IPS-11a (cell line): Measurements from ENCODE around the gene FSTL3.
"Not testable (repeated sequence)": the region's sequence is repeated elsewhere in the genome, so short reads cannot be mapped to it uniquely, and the experiment has no call there.

Source experiments
- H3K4me3 ChIP-seq: one replicate; pipeline ENCODE4 v1.5.1; 2013; ENCODE audit warnings: low read depth, low read length, control low read depth

FSTL3 gene

DNA sequence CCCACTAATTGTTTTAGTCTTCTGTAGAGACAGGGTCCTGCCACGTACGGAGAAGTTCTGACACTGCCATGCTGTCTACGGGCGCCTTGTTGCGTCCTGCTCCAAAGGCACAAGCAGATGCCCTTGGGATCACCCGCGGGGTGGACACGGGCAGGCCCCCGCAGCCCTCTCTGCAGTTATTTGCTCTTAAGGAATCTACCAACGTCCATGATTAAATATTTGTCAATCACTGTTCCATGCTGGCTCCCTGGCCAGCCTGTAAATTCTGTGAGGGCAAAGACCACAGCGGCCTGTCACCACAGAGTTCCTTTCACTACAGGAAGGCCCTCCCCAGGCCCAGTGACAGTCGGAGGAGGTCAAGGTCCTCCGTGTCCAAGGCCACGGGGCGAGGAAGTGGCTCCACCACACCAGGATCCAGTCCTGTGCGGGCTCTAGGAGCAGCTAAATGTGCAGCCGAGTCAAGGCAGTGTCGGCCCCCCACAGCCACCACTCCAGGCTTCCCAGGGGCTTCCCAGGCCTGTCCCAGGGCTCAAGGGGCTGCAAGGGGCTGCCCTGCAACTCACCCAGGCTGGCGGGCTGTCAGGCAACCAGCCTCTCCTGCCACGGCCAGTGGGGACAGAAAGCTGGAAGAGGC lies 15.3 kb upstream of the FSTL3 start:
- no peak overlapping the region for H3K4me3 ChIP-seq

DNA sequence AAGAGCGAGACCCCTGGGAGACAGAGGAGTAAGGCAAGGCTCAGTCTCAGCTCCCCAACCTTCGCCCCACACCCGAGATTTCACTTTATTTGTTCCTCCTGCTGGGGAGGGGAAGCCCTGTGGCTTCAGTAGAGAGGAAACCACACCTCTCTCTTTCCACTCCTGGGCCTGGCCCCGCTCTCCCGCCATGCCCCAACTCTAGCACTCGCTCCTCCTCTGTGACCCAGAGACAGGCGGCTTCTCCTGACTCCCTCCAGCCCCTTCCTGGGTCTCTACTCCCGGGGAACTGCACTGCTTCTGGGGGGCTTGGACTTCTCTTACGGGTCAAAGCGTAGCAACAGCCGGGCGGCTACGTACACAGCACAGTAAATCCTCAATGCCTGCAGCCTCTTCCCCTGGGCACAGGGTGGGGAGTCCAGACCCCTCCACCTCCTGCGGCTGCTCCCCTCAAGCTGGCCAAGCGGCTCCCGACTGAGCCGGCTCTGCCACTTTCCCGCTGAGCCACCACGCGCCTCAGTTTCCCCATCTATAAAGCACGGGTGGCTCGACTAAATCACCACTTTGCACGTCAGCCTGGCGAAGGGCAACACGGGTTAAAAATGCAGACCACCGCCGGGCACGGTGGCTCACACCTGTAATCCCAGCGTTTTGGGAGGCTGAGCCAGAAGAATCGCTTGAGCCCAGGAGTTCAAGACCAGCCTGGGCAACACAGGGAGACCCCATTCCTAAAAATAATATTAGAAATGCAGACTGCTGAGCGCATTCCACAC lies 14.6 kb upstream of the FSTL3 start:
- H3K4me3 ChIP-seq, result peak overlapping the region; percentile 83

DNA sequence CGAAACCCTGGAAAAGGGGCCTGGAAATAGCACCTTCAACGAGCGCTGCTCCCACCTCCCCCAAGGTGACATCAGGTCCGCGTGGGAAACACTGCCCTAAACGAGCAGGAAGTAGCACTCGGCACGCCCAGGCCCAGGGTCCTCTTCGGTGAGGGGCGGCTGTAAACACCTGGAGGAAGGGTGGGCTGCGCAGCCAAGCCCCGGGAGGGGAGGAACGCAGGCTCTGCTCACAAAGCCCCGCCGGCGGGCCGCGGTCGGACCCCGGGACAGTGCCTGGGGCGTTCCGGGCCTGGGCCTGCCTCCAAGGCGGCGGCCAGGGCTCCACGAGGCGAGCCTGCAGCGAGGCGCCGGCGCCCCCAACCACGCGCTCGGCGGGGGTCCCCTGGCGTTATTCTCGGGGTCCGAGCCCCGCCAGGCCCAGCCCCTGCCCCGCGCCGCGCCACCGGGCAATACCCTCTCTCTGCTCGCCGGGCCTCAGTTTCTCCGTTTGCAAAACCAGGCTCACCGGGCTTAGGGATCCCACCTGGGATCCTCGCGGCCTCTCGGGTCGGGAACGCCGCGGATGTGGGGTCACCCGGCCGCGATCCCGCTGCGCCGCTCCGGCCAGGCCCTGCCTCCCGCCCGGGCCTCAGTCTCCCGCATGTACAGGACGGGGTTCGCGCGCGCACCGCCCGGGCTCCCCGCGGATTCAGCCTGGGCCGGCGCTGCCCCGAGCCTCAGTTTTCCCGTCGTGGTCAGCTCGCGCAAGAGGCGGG lies 13.8 kb upstream of the FSTL3 start:
- H3K4me3 ChIP-seq, result peak overlapping the region; percentile 83

DNA sequence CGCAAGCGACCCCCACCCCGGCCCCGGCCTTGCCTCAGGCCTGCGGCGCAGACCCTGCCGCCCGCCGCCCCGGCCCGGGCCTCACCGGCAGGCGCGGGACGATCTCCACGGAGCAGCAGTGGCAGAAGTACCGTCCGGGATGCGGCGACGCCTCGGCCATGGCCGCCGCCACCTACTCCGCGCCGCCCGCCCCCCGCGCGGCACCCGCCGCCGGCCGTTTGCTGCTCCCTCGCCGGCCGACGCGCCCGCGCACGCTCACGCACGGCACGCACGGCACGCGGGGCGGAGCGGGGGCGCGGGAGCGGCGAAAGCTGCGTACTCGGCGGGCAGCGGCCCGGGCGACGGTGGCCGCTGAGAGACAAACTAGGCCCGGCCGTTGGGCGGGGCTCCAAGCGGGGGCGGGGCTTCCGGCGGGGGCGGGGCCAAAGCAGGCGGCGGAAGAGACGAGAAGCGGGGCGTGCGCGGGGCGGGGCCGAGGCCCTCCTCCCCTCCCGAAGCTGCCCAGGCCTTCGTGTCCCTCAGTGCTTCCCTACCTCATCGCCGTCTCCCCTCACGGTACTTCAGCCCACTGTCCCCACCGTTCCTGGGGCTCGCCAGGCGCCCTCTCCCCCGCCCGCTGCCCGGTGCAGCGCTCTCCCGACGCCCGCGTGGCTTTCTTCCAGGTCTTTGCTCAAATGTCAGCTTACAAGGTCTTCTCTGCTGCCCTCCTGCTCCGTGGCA lies 13.1 kb upstream of the FSTL3 start, which contains the start of gene RNF126:
RNF126 (minus strand) TSS at position 253 of the 720 bp plus-strand sequence; CDS start at position 160, 93 bp downstream.
- peak within 1 kb of the TSS; percentile 83 for H3K4me3 ChIP-seq

DNA sequence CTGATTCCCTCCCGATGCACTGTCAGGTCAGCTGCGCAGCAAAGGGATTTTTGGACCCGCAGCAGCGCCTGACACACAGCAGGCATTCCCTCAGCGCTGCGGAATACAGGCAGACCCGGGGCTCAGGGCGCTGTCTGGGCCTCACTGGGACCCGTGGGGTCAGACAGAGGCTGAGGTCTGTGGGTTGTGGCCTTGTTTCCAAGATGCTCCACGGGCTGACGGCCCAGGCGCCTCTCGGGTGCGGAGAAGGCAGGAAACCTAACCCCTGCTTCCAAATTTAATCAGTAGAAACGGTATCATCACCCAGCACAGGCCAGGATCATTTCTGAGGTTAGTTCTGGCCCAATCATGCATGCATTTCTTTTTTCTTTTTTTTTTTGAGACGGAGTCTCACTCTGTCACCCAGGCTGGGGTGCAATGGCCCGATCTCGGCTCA lies 12.5 kb upstream of the FSTL3 start:
- H3K4me3 ChIP-seq, result peak overlapping the region; percentile 18

DNA sequence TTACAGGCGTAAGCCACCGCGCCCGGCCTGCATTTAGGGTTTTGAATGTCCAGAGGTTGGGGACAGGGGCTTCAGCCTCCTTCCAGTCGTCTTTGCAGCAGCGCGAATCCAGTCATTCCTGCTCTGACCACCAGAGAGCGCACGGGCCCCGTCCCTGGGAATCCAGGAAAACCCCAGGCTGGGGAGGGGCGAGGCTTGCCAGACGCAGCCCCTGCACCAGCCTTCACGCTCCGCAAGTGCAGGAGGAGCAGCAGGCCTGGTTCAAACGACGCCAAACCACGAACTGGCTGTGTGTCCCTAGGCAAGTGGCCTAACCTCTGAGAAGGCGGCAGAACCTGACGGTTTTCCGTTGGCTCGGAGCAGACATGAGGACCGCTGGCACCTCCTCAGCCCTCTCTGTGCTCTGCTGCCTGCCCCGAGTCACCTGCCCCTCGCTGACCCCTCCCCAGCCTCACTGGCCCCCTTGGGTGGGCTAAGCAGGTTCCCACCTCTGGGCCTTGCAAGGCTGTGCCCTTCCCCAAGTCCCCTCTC lies 11.2 kb upstream of the FSTL3 start:
- no peak overlapping the region for H3K4me3 ChIP-seq

DNA sequence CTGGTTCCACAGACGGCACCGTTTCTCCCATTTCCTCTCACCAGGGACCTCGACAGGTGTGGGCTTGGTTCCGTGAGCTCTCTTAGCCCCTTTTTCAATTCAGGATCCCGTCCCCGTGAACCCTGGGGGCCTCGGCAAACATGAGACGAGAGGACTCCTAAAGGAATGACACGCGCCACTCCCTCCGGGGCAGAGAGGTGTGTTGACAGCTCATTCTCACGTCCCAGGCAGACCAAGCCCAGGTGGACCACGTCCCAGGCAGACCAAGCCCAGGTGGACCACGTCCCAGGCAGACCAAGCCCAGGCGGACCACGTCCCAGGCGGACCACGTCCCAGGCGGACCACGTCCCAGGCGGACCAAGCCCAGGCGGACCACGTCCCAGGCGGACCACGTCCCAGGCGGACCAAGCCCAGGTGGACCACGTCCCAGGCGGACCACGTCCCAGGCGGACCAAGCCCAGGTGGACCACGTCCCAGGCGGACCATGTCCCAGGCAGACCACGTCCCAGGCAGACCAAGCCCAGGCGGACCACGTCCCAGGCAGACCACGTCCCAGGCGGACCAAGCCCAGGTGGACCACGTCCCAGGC lies 9.1 kb upstream of the FSTL3 start:
- H3K4me3 ChIP-seq, result not testable (repeated sequence)

DNA sequence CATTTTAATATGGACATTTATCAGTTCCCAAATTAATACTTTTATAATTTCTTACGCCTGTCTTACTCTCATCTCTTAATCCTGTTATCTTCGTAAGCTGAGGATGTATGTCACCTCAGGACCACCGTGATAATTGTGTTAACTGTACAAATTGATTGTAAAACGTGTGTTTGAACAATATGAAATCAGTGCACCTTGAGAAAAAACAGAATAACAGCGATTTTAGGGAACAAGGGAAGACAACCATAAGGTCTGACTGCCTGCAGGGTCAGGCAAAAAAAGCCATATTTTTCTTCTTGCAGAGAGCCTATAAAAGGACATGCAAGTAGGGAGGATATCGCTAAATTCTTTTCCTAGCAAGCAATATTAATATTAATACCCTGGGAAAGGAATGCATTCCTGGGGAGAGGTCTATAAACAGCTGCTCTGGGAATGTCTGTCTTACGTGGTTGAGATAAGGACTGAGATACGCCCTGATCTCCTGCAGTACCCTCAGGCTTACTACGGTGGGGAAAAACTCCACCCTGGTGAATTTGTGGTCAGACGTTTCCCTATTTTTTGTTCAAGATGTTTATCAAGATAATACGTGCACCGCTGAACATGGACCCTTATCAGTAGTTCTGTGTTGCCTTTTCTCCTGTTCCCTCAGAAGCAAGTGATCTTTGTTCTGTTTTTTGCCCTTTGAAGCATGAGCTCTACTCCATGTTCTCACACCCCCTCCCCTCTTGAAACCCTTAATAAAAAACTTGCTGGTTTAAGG lies 7.3 kb upstream of the FSTL3 start:
- H3K4me3 ChIP-seq, result not testable (repeated sequence)

DNA sequence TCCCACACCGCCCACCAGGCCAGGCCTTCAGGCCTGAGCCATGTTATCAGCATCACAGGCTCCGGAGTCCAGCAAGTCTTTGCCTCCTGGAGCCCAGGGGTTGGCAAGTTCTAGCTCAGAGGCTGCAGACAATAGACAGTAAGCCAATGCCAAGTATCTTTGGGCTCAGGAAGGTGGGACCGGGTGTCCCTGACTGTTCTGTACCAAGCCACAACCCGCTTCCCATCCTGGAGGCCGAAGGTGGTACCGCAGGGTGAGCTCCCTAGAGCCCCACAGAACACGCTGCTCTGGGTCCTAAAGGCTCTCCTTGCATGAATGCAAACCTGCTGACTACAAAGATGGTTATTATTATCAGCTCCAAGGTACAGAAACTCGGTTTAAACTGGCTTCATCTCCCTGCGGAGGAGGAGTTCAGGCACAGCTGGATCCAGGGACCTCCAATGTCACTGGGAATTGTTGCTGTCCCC lies 5.5 kb upstream of the FSTL3 start:
- no peak overlapping the region for H3K4me3 ChIP-seq

DNA sequence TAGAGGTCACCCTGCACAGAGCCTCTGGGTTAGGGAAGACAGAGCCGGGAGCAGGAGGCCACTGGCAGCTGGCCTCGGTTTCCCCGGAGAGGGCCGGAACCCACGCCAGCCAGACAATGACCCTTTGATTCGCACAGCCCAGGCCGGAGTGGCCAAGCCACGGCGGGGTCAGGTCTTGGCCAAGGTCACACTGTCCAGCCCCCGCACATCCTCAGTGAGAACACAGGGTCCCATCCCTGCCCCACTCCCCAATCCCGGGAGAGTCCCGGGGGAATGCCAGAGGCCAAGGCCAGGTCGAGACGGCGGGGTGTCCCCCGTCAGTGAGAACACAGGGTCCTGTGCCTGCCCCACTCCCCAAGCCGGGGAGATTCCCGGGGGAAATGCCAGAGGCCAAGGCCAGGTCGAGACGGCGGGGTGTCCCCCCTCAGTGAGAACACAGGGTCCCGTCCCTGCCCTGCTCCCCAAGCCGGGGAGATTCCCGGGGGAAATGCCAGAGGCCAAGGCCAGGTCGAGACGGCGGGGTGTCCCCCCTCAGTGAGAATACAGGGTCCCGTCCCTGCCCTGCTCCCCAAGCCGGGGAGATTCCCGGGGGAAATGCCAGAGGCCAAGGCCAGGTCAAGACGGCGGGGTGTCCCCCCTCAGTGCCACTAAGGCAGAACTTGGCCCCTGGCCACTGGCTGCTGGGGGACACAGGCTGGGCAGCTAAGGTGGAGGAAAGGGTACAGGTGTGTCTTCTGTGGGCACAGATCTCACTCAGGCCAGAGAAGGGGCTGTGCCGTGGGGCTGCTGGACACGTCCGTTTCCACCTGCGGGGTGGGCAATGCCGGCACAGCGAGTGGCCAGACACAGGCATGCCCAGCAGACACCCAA lies 1.7 kb upstream of the FSTL3 start:
- H3K4me3 ChIP-seq, result no peak overlapping the region

DNA sequence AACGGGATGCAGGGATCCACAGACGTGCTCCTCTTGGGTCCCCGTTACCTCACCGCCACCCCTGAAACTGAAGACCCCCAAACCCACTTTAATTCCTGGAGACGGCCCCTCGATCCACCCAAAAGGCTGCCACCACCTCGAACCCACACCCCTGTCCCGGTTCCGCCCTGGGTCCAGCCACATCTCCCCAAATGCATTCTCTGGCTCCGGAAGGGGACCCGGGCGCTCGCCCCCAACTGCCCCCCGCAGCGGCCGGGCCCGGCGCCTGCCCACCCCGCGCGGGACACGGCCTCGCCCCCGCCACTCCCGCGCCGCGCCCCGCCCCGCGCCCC lies 219 bp upstream of the FSTL3 start:
- H3K4me3 ChIP-seq, result no peak overlapping the region

DNA sequence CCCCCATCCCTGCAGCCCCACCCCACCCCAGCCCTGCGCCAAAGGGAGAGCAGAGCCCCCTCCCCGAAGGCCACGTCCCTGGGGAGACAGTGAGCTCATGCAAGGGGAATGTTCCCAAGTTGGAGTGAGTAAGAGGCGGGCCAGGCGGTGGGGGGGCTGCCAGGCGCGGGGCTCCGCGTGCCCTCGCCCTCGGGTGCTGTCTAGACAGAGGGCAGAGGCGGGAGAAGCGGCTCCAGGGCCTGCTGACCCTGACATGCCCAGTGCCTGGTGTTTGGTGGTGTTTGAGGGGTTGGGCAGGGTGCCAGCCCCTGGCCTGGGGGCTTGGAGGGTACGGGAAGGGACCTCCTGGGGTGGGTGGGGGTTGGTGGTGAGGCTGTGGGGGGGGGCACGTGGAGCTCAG lies 1.0 kb downstream of the FSTL3 start:
- no peak overlapping the region for H3K4me3 ChIP-seq

DNA sequence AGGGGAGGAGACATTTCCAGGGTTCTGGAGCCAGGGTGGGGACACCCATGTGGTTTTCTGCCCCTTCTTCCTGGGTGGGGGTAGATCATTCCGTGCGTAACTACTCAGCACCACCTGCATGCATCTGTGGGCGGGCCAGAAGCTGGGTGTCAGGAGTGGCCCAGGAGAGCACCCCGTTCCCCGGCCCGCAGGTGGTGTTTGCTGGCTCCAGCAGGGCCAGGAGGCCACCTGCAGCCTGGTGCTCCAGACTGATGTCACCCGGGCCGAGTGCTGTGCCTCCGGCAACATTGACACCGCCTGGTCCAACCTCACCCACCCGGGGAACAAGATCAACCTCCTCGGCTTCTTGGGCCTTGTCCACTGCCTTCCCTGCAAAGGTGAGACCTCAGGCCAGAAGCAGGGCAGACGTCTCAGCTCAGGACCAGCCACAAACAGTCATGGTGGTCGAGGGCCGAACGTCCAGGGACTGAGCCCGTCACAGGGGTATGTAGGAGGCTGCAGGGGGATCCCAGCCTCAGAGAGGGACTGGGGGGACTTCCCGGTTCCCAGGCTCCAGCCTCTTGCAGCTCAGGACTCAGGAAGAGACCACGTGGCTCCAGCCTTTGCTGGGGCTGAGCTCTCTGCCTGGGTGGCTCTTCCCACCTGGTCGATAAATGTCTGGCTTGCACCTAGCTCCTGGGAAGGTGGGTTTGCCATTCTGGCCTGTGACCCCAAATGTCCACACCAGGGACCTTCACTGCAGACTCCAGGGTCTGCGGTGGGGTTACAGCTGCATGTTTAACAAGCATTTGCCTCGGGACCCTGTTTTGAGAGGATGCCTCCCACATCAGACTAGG lies 1.6 kb downstream of the FSTL3 start:
- H3K4me3 ChIP-seq, result no peak overlapping the region

DNA sequence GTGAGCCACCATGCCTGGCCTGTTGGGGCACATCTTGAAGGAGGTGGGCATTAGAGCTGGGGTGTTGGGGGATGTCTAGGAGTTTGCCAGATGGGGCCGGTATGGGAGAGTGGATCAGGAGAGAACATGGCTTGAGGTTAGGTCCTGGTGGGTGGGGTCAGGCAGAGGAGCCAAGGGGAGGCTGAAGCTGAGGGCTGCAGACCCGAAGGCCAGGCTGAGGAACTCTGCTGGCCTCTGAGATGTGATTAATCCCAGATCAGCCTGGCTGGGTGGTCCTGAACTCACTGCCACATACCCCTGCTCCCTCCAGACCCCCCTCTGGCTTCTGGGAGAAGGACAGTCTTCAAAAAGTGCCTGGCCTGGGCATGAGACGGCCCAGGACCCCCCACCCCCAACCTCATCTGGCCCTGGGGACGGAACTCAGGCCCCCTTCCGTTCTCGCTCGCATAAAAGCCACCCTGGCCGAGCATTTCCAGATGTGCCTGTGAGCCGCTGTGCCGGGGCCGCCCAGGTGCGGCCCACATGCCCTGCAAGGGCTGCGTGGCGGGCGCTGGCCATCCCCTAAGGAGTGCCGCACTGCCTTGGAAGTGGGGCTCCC lies 2.7 kb downstream of the FSTL3 start:
- no peak overlapping the region for H3K4me3 ChIP-seq

DNA sequence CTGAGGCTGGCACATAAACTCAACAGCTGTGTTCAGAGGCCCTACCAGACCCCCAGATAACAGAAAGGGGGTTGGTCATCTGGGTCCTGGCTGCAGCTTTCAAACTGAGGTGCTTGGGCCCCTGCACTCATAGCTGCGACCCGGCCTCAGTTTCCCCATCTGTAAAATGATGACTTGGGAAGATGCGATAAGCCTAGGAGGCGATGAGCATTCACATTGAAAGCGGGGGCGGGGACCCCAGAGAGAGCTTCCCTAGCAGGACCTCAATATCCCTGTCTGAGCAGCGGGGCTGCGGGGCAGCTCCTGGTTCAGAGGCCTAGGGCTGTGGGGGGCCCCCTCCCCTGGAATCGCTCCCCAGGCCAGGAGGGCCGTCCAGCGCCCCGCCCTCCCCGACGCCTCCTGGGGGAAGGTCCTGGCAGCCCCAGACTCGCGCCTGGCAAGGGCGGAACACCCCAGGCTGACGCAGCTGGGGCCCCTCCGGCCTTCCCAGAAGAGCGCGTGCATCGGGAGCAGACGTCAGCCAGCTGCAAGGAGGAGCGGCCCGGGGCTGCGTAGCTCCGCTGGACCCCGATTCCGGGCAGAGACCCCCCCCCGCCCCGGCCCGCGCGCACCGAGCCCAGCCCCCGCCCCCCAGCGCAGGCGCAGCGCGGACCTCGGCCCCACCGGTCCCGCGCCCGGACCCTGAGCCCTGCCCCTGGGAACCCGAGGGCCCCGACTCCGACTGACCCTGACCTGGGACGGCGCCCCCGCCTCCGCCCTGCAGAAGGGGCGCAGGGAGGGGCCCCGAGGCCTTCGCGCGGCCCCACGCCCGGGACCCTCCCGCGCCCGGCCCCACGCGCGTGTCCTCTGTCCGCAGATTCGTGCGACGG lies 3.5 kb downstream of the FSTL3 start:
- peak overlapping the region; percentile 65 for H3K4me3 ChIP-seq

DNA sequence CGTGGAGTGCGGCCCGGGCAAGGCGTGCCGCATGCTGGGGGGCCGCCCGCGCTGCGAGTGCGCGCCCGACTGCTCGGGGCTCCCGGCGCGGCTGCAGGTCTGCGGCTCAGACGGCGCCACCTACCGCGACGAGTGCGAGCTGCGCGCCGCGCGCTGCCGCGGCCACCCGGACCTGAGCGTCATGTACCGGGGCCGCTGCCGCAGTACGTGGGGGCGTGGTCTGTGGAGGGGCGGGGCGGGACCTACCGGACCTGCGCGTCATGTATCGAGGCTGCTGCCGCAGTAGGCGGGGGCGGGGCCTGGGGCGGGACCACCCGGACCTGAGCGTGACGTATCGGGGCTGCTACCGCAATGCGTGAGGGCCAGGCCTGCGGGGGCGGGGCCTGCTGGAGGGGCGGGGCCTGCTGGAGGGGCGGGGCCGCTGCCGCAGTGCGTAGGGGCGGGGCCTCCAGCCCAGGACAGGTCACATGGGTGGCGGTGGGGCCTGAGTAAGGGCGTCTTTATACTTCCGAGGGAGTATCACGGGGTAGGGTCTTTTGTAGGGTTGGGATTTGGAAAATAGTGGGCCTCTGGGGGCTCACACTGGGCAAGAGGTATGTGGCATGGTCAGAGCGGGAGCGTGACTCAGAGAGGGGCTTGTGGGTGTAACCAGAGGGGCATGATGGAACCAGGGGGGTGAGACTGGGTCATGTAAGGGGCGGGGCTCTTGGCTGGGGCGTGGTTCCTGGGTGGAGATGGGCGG lies 4.3 kb downstream of the FSTL3 start:
- peak overlapping the region; percentile 65 for H3K4me3 ChIP-seq
